Measurements from ENCODE around the gene SLC12A8. TPM values are rescaled to one million over a fixed set of nuclear protein-coding genes. Genes with fewer than 3 reads are reported as not detected.

The SLC12A8 gene
- total and polyA plus RNA-seq, 9 of the 15 experiments (the other 6 are each of a cell fraction or from before 2014, with no cell fraction given): 0.04 to 0.33 (median 0.09) TPM; not detected in 4

DNA sequence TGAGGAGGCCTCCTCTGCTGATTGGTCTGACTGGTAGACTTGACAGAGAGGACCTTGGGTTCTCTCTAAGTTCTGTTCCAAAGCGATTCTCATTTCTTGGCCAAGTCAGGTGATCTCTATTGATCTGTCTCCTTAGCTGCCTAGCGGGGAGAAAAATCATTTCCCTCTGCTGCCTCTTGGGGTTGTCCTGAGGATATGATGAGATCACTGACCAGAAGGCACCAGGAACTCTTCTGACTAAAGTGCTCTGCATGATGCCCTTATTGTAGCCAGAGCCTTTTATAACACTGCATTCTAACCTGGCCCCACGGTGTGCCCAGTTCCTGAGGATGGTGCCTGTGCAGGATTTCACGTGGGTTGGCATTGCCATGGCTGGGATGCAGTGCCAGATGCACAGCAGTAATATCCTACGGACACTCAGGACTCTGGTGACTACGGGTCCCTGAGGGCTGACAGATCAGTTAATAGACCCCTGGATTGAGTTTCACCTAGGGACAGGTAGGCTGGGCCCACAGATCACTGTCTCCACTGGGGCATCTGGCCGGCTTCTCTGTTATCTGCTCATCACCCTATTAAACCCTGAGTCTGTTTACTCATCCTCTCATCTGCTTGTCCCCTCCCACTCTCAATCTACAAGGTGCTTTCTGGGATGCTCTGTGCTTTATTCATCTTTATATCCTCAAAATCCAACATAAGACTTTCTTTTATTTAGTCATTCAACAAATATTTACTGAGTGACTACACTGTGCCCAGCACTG is 152.9 kb downstream of the SLC12A8 start (continued):
- TF ChIP-seq, protein P1, sequence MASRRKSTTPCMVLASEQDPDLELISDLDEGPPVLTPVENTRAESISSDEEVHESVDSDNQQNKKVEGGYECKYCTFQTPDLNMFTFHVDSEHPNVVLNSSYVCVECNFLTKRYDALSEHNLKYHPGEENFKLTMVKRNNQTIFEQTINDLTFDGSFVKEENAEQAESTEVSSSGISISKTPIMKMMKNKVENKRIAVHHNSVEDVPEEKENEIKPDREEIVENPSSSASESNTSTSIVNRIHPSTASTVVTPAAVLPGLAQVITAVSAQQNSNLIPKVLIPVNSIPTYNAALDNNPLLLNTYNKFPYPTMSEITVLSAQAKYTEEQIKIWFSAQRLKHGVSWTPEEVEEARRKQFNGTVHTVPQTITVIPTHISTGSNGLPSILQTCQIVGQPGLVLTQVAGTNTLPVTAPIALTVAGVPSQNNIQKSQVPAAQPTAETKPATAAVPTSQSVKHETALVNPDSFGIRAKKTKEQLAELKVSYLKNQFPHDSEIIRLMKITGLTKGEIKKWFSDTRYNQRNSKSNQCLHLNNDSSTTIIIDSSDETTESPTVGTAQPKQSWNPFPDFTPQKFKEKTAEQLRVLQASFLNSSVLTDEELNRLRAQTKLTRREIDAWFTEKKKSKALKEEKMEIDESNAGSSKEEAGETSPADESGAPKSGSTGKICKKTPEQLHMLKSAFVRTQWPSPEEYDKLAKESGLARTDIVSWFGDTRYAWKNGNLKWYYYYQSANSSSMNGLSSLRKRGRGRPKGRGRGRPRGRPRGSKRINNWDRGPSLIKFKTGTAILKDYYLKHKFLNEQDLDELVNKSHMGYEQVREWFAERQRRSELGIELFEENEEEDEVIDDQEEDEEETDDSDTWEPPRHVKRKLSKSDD (conservative IDR thresholded peaks at IDR 0.05; ENCODE audit: low read length): no peak
- TF ChIP-seq ZNF436 (CRISPR knock-in tag; IDR thresholded peaks at IDR 0.05) (no peak), NR2C2 (CRISPR knock-in tag; IDR thresholded peaks at IDR 0.05) (no peak), NR2C2 (tag; IDR thresholded peaks at IDR 0.05) (no peak), RBBP5 (IDR thresholded peaks at IDR 0.05; ENCODE audit: borderline replicate concordance, insufficient read depth, low read length, poor library complexity, severe bottlenecking) (no peak), SMC3 (conservative IDR thresholded peaks at IDR 0.05; ENCODE audit: insufficient read depth, low read depth, low read length) (no peak), KHSRP (IDR thresholded peaks at IDR 0.05) (no peak), TAF15 (IDR thresholded peaks at IDR 0.05; ENCODE audit: low read depth, low read length) (no peak)
- TF ChIP-seq, protein P2, sequence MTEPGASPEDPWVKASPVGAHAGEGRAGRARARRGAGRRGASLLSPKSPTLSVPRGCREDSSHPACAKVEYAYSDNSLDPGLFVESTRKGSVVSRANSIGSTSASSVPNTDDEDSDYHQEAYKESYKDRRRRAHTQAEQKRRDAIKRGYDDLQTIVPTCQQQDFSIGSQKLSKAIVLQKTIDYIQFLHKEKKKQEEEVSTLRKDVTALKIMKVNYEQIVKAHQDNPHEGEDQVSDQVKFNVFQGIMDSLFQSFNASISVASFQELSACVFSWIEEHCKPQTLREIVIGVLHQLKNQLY (CRISPR knock-in tag; conservative IDR thresholded peaks at IDR 0.05): no peak
- TF ChIP-seq, protein P3, sequence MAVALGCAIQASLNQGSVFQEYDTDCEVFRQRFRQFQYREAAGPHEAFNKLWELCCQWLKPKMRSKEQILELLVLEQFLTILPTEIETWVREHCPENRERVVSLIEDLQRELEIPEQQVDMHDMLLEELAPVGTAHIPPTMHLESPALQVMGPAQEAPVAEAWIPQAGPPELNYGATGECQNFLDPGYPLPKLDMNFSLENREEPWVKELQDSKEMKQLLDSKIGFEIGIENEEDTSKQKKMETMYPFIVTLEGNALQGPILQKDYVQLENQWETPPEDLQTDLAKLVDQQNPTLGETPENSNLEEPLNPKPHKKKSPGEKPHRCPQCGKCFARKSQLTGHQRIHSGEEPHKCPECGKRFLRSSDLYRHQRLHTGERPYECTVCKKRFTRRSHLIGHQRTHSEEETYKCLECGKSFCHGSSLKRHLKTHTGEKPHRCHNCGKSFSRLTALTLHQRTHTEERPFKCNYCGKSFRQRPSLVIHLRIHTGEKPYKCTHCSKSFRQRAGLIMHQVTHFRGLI (CRISPR knock-in tag; IDR thresholded peaks at IDR 0.05): no peak
